GM18870 (cell line): ENCODE measurements around the gene TMX4.

Experiments used
- ATAC-seq: cut with Tn5 transposase; IDR thresholded peaks from one replicate; pipeline ENCODE4 v1.9.1; 2021; ENCODE audit warnings: moderate library complexity; ENCODE audit not compliant: unreplicated experiment

Gene TMX4

GRCh38 chr20:8020314-8021079 lies 936 bp upstream of the TMX4 start:
- ATAC-seq, result peak; percentile 57

GRCh38 chr20:8019998-8020247 lies 362 bp upstream of the TMX4 start:
- ATAC-seq, result no peak

GRCh38 chr20:8018958-8019245 lies 659 bp downstream of the TMX4 start:
- ATAC-seq, result peak; percentile 41

GRCh38 chr20:8012724-8013123 lies 6.8 kb downstream of the TMX4 start:
- no peak for ATAC-seq

- no peak for ATAC-seq
Measured at GRCh38 chr20:8008733-8009132, 10.8 kb downstream of the TMX4 start.

- no peak for ATAC-seq
Measured at GRCh38 chr20:8007490-8007889, 12.1 kb downstream of the TMX4 start.

GRCh38 chr20:8005575-8006366 lies 13.8 kb downstream of the TMX4 start:
- no peak for ATAC-seq

- no peak for ATAC-seq
Measured at GRCh38 chr20:8005033-8005432, 14.5 kb downstream of the TMX4 start.

GRCh38 chr20:8002056-8002455 lies 17.5 kb downstream of the TMX4 start:
- ATAC-seq, result no peak

- ATAC-seq, result no peak
Measured at GRCh38 chr20:8000796-8001195, 18.8 kb downstream of the TMX4 start.

- no peak for ATAC-seq
Measured at GRCh38 chr20:7996898-7997297, 22.7 kb downstream of the TMX4 start.

GRCh38 chr20:7994809-7995208 lies 24.8 kb downstream of the TMX4 start:
- ATAC-seq, result peak; percentile 64

- no peak for ATAC-seq
Measured at GRCh38 chr20:7993703-7994102, 25.9 kb downstream of the TMX4 start.

- ATAC-seq, result no peak
Measured at GRCh38 chr20:7993238-7993637, 26.3 kb downstream of the TMX4 start.

- no peak for ATAC-seq
Measured at GRCh38 chr20:7990385-7990784, 29.2 kb downstream of the TMX4 start.

- ATAC-seq, result no peak
Measured at GRCh38 chr20:7989379-7989778, 30.2 kb downstream of the TMX4 start.

- no peak for ATAC-seq
Measured at GRCh38 chr20:7985916-7986315, 33.6 kb downstream of the TMX4 start.

- no peak for ATAC-seq
Measured at GRCh38 chr20:7984192-7984591, 35.4 kb downstream of the TMX4 start.

- no peak for ATAC-seq
Measured at GRCh38 chr20:7981374-7981773, 38.2 kb downstream of the TMX4 start.

- ATAC-seq, result no peak
Measured at GRCh38 chr20:7980332-7981046, 39.1 kb downstream of the TMX4 start.

GRCh38 chr20:7977709-7978108 lies 41.9 kb downstream of the TMX4 start:
- ATAC-seq, result no peak

GRCh38 chr20:7975851-7976414 lies 43.6 kb downstream of the TMX4 start:
- no peak for ATAC-seq
